Pancreas (tissue), 10 donors: Measurements from ENCODE around the gene KLK1. TPM values are rescaled to one million over a fixed set of nuclear protein-coding genes. Genes with fewer than 3 reads are reported as not detected.

Experiments
- ATAC-seq, 4 donors: fragments of 200-7000 bp; cut with Tn5 transposase; one replicate each; pipeline versions ENCODE4 v1.8.0 to v1.9.1; 2020; ENCODE audit warnings: mild to moderate bottlenecking in 4 of 4, moderate library complexity in 4 of 4
- DNase-seq, 6 donors: peaks; one replicate each; pipeline ENCODE4 v3.0.0-alpha.2; 2020
- FAIRE-seq: peaks from 2 replicates; lab custom pipeline; 2012; peaks lifted over from hg19 to GRCh38; lab: Jason Lieb, UNC
- H3K27ac ChIP-seq, 4 donors: fragments of 200-600 bp; sonication (generic); 1 replicate in 3 of 4; 2 replicates in 1 of 4; pipeline versions ENCODE4 v1.5.0 to v1.8.0; 2020
- H3K27me3 ChIP-seq, 4 donors: fragments of 200-600 bp; one replicate each; pipeline ENCODE4 v1.8.0; 2021
- H3K36me3 ChIP-seq, 3 donors: fragments of 200-600 bp; sonication (generic) in 1 of 3; one replicate each; pipeline versions ENCODE4 v1.5.0 to v1.8.0; 2020 to 2021
- H3K4me1 ChIP-seq, 3 donors: fragments of 200-600 bp; one replicate each; pipeline ENCODE4 v1.8.0; 2021
- H3K4me3 ChIP-seq, 4 donors: fragments of 200-600 bp; sonication (generic) in 2 of 4; one replicate each; pipeline versions ENCODE4 v1.5.0 to v1.8.0; 2020 to 2021
- H3K9me3 ChIP-seq, 4 donors: fragments of 200-600 bp; one replicate each; pipeline ENCODE4 v1.8.0; 2021
- WGBS, 2 donors: extraction: QIAGEN DNeasy Blood & Tissue Kit; methylation state at CpG; one replicate each; pipeline ENCODE4 v1.1.7; 2013; 5-methylcytosine and 5-hydroxymethylcytosine counted together
- intact Hi-C, 3 donors: fragments of 100-400 bp; cut with DNase I; formaldehyde crosslinking; loops; one replicate each; pipeline versions ENCODE4 v1.11.1 to v1.14.2; 2022
- polyA plus RNA-seq, 2 donors: library from polyadenylated mRNA; stranded (reverse); fragments of 200-250 nt; gene quantifications; one replicate each; pipeline ENCODE4 v1.2.3, GENCODE V29; 2013
- total RNA-seq, 6 donors: library from RNA; stranded (reverse); fragmentation: NEBNext Ultra II Directional in 4 of 6; extraction: Animal tissue kit (Norgen Biotek cat#: 25700) in 4 of 6; gene quantifications; one replicate each; pipeline versions ENCODE4 v1.2.1 to v1.2.4, GENCODE V29; 2021 to 2023
- TF ChIP-seq, protein P1 (sequence below), 4 donors: fragments of 200-600 bp; sonication (generic) in 3 of 4; IDR thresholded peaks; one replicate each; pipeline versions ENCODE4 v1.5.0 to v1.8.0; 2021; ENCODE audit warnings: antibody characterized with exemption in 4 of 4
- donor health status: healthy with polysubstance abuse.
- donor health status: DM: no; HTN: no; CAD: no; lungs with moderate emphysema.
- donor health status: DM: no; HTN: no; CAD: no.
- donor health status: control.
- donor health status: control.
- donor health status: Bipolar disorder and iron deficiency.
- donor health status: DM: yes; HTN: yes; CAD: no.
- donor health status: DM: no; HTN: no; CAD: no.
- donor health status: DM: no; HTN: no; CAD: no.
- donor health status: DM: yes; HTN: yes; CAD: no.

KLK1 gene
- total and polyA plus RNA-seq, 8 donors = 607 to 1,981 (median 800) TPM

DNA sequence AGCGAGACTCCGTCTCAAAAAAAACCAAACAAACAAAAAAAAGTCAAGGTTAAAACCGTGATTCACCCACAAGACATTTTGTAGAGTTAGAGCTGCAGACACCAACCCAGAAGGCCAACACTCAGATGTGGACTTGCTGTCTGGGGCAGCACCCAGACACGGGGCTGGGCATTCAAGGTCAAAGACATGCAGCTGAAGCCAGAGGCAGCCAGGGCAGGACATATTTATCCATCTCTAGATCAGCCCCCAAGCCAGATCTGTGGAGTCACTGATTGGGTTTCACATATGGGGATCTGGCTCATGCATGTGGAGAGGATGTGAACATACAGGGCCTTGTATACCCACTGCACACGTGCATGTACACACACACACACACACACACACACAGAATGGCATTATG, 6.2 kb upstream of the KLK1 start:
- ATAC-seq (peak in 3 of 4 donors; percentile 30 to 84 (median 49)), FAIRE-seq (no peak), DNase-seq (no peak)
- H3K27me3 ChIP-seq = no peaks in the 10 kb centered on the region
- H3K4me3 ChIP-seq = no peak overlapping the region
- TF ChIP-seq, protein P1, sequence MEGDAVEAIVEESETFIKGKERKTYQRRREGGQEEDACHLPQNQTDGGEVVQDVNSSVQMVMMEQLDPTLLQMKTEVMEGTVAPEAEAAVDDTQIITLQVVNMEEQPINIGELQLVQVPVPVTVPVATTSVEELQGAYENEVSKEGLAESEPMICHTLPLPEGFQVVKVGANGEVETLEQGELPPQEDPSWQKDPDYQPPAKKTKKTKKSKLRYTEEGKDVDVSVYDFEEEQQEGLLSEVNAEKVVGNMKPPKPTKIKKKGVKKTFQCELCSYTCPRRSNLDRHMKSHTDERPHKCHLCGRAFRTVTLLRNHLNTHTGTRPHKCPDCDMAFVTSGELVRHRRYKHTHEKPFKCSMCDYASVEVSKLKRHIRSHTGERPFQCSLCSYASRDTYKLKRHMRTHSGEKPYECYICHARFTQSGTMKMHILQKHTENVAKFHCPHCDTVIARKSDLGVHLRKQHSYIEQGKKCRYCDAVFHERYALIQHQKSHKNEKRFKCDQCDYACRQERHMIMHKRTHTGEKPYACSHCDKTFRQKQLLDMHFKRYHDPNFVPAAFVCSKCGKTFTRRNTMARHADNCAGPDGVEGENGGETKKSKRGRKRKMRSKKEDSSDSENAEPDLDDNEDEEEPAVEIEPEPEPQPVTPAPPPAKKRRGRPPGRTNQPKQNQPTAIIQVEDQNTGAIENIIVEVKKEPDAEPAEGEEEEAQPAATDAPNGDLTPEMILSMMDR (IDR thresholded peaks at IDR 0.05) = no peak
- no peak overlapping the region for H3K27ac ChIP-seq
- H3K4me1 ChIP-seq = peaks cover 0 to 4% (median 0%) of the 10 kb centered on the region in 3 donors
- H3K36me3 ChIP-seq = no peaks in the 10 kb centered on the region
- no peaks in the 10 kb centered on the region for H3K9me3 ChIP-seq
- intact Hi-C loops = no loop called here
- 34 to 44% methylated on average over 5 of the region's 5 CpGs for WGBS, 2 donors

DNA sequence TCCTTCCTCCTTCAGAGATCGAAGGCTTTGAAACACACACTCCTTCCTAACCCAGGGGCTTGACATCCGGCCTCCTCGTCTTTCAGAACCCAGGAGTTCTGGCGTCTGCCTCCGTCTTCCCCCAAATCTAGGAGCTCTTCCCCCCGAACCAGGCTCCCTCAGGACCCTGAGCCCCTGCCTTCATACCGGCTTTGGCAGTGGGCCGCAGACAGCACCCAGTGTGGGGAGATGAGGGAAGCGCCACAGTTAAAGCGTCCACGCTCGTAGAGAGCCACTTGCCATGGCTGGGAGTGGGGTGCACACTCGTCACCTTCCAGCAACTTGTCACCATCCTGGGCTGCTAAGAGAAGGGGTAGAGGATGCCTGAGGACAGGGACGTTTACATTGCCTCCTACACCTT, 3.9 kb upstream of the KLK1 start:
- no peaks in the 10 kb centered on the region for H3K9me3 ChIP-seq
- 84 to 85% methylated on average over 14 of the region's 14 CpGs for WGBS, 2 donors
- no peaks in the 10 kb centered on the region for H3K36me3 ChIP-seq
- TF ChIP-seq, protein P1 (IDR thresholded peaks at IDR 0.05) = no peak
- H3K4me1 ChIP-seq = peaks cover 0 to 4% (median 0%) of the 10 kb centered on the region in 3 donors
- no peak for ATAC-seq
- H3K27me3 ChIP-seq = no peaks in the 10 kb centered on the region
- intact Hi-C loops = no loop called here
- H3K27ac ChIP-seq = no peak overlapping the region
- DNase-seq = no peak
- no peak overlapping the region for H3K4me3 ChIP-seq
- no peak for FAIRE-seq

DNA sequence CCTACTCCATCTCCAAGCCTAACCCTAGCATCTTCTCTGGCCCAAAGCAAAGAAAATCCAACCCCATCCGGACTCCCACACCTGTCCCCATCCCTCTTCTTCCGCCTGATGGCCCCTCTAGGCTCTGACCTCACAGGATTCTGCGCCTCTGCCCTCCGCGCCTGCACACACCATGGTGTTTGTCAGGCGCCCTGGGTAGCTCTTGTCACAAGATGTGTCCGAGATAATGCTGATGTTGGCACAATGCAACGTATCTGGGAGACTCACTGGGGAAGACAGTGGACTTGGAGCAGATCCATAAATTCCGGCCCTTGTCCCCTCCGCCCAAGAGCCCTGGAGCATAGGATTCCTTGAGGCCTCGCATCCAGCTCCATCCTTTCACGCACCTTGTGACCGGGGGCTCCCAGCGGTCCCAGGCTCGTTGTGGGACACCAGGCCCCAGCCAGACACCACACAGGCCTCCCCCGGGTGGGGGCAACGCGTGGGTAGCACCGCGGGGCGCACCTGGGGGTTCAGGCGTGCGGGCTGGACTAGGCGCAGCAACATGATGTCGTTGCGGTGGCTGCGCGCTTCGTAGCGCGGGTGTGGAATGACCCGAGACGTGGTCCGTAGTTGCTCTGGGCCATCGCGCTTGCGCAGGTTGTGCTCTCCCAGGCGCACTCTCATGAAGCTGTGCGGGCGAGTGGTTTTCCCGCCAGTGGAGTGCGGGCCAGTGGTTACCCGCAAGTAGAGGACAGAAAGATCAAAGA, 3.1 kb upstream of the KLK1 start:
- Histone ChIP-seq H3K36me3 (no peaks in the 10 kb centered on the region), H3K27me3 (no peaks in the 10 kb centered on the region), H3K4me3 (no peak overlapping the region), H3K9me3 (no peaks in the 10 kb centered on the region), H3K27ac (no peak overlapping the region), H3K4me1 (peaks cover 0 to 4% (median 0%) of the 10 kb centered on the region in 3 donors)
- no peak for ATAC-seq
- WGBS, 2 donors = 81 to 86% methylated on average over 43 of the region's 43 CpGs
- no peak for FAIRE-seq
- TF ChIP-seq, protein P1 (IDR thresholded peaks at IDR 0.05) = no peak
- intact Hi-C loops = no loop called here
- no peak for DNase-seq

DNA sequence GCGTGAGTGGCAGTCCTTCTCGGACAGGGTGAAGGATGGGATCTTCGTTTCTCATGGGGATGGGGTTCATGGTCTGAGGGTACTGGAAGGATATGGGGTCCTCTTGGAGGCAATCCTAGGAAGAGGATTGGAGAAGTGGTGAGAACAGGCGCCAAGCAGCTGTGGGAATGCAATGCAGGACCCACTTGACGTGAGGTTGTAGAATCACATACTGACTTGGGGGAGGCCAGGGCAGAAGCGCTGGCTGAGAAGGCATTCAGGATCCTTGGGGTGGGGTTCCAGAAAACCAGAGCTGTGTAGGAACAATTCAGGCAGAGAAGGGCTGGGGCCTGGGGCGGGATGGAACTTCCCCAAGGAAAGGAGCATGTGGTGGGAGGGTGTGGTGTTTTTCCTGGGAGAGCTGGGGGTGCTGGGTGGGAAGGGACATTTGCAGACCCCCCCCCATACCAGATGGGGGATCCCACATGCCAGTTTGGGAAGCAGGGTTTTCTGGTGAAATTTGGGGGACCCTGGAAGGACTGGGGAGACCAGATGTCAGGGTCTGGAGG, 852 bp downstream of the KLK1 start:
- Histone ChIP-seq H3K4me1 (peaks cover 0 to 4% (median 0%) of the 10 kb centered on the region in 3 donors), H3K27ac (peak overlapping the region; percentile 49 to 83 (median 74)), H3K36me3 (no peaks in the 10 kb centered on the region), H3K4me3 (peak overlapping the region in 3 of 4 donors; percentile 21 to 47 (median 46)), H3K27me3 (no peaks in the 10 kb centered on the region), H3K9me3 (no peaks in the 10 kb centered on the region)
- ATAC-seq (no peak), FAIRE-seq (no peak), DNase-seq (peak in 2 of 6 donors; percentile 34 to 55)
- TF ChIP-seq, protein P1 (IDR thresholded peaks at IDR 0.05) = no peak
- 38 to 41% methylated on average over 7 of the region's 7 CpGs for WGBS, 2 donors
- intact Hi-C loops = no loop called here

DNA sequence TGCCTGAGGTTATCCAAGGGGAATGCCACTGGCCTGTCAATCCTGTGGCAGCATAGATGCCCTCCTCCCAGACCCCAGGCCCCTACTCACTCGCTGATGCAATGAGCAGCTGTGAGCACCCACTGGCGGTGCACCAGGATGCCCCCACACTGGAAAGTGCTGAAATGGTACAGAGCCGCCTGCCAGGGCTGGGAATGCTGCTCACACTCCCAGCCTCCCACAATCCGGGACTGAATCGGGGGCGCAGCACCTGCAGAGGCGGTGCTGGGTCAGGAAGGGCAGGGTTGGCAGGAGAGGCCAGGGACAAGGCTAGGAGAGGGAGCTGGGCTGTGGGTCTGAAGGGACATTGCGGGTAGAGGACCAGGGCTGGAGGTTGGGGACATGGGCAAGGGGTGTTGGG, 2.0 kb downstream of the KLK1 start:
- 17 to 21% methylated on average over 8 of the region's 8 CpGs for WGBS, 2 donors
- ATAC-seq (peak; percentile 3 to 10 (median 4)), DNase-seq (peak; percentile 45 to 76 (median 62)), FAIRE-seq (no peak)
- H3K9me3 ChIP-seq = no peaks in the 10 kb centered on the region
- H3K4me1 ChIP-seq = peaks cover 0 to 4% (median 0%) of the 10 kb centered on the region in 3 donors
- TF ChIP-seq, protein P1 (IDR thresholded peaks at IDR 0.05) = no peak
- H3K27me3 ChIP-seq = no peaks in the 10 kb centered on the region
- no peaks in the 10 kb centered on the region for H3K36me3 ChIP-seq
- intact Hi-C loops = no loop called here
- peak overlapping the region in 3 of 4 donors; percentile 17 to 47 (median 46) for H3K4me3 ChIP-seq
- peak overlapping the region; percentile 22 to 83 (median 74) for H3K27ac ChIP-seq
